Diencephalon (tissue), 1 donor: Measurements from ENCODE around the gene MAP2K6. TPM values are rescaled to one million over a fixed set of nuclear protein-coding genes. Genes with fewer than 3 reads are reported as not detected.

Experiments used
- total RNA-seq: library from RNA; depleted of rRNA; stranded (reverse); fragments of >200 nt; gene quantifications from one replicate; pipeline ENCODE4 v1.2.3, GENCODE V29; 2014

The MAP2K6 gene
- total RNA-seq, result 26.3 TPM

GRCh38 chr17:69414408-69415274, at the start of gene MAP2K6:
Gene MAP2K6, plus strand, starts transcription at chr17:69414697. Its CDS starts 288 bp downstream, at chr17:69414985.

Other genes starting within 250 kb of the MAP2K6 start
- gene ABCA10, start 185.9 kb upstream of the MAP2K6 start, total RNA-seq, result 6.7 TPM
- 78.2 TPM for gene ABCA5, start 87.6 kb upstream of the MAP2K6 start, total RNA-seq